Large intestine (tissue), 3 donors: ENCODE data around the gene TMEM31. TPM values are rescaled to one million over a fixed set of nuclear protein-coding genes. Genes with fewer than 3 reads are reported as not detected.
A peak's percentile ranks its signal among the peaks of the same experiment; 100 is the strongest.

Experiments used
- DNase-seq, 2 donors: peaks; one replicate each; pipeline versions ENCODE4 v3.0.0 to v3.0.0-alpha.2; 2013
- H3K27ac ChIP-seq: one replicate; pipeline ENCODE4 v1.5.1; 2013; ENCODE audit warnings: low read length
- H3K27me3 ChIP-seq: 2 replicates; pipeline ENCODE4 v1.6.1; 2013; ENCODE audit warnings: low read length; ENCODE audit not compliant: control insufficient read depth, insufficient read depth
- H3K36me3 ChIP-seq: 2 replicates; pipeline ENCODE4 v1.6.1; 2013; ENCODE audit warnings: low read length; ENCODE audit not compliant: control insufficient read depth, insufficient read depth
- H3K4me1 ChIP-seq: one replicate; pipeline ENCODE4 v1.6.1; 2013; ENCODE audit warnings: low read length; ENCODE audit not compliant: control insufficient read depth, insufficient read depth
- H3K4me3 ChIP-seq: one replicate; pipeline ENCODE4 v1.5.1; 2013; ENCODE audit warnings: low read length
- H3K9me3 ChIP-seq: one replicate; pipeline ENCODE4 v1.6.1; 2013; ENCODE audit warnings: mild to moderate bottlenecking, low read depth, low read length, moderate library complexity; ENCODE audit not compliant: control insufficient read depth
- WGBS: methylation state at CpG from one replicate; pipeline ENCODE4 v1.1.5; 2013; ENCODE audit warnings: low lambda C conversion rate; ENCODE audit not compliant: insufficient coverage; 5-methylcytosine and 5-hydroxymethylcytosine counted together
- polyA plus RNA-seq: library from polyadenylated mRNA; unstranded; fragments of 120-200 nt; gene quantifications from one replicate; pipeline ENCODE4 v1.2.1, GENCODE V29; 2013

TMEM31 gene
- polyA plus RNA-seq, 1 donor: 0.43 TPM

- Histone ChIP-seq H3K27me3 (no peaks in the 10 kb centered on the region), H3K9me3 (no peaks in the 10 kb centered on the region), H3K27ac (no peak overlapping the region), H3K4me3 (no peak overlapping the region), H3K4me1 (no peaks in the 10 kb centered on the region), H3K36me3 (no peaks in the 10 kb centered on the region)
- DNase-seq: no peak
- WGBS: no CpG with 5 or more reads among the region's 3 CpGs
Measured at GRCh38 chrX:103722505-103722904, 11.8 kb downstream of the TMEM31 start.

DNA sequence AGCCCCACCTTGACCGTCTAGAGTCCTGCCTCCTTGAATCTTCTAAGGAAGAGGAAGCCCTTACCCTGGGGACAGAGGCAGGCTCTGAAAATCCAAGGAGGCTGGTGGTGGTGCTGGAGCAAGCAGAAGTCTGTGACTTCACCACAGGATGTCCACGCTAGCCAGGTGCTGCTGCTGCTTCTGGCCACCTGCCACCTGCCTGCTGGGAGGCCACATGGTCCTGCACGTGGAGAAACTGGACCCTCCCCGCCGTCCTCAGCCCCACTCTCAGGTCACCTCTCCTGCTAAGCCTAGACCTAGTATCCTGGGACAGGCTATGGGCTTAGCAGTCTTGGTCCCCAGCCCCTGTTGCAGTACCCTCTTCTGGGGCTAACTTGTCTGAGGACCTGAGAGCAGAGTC is 15.8 kb downstream of the TMEM31 start:
- Histone ChIP-seq H3K36me3 (no peaks in the 10 kb centered on the region), H3K27me3 (no peaks in the 10 kb centered on the region), H3K27ac (no peak overlapping the region), H3K4me1 (no peaks in the 10 kb centered on the region), H3K9me3 (no peaks in the 10 kb centered on the region), H3K4me3 (no peak overlapping the region)
- no CpG with 5 or more reads among the region's 5 CpGs for WGBS
- no peak for DNase-seq

GRCh38 chrX:103727115-103727514 is 16.4 kb downstream of the TMEM31 start:
- Histone ChIP-seq H3K27ac (no peak overlapping the region), H3K36me3 (no peaks in the 10 kb centered on the region), H3K4me1 (no peaks in the 10 kb centered on the region), H3K27me3 (no peaks in the 10 kb centered on the region), H3K4me3 (no peak overlapping the region), H3K9me3 (no peaks in the 10 kb centered on the region)
- WGBS: no CpG with 5 or more reads among the region's 4 CpGs
- no peak for DNase-seq

DNA sequence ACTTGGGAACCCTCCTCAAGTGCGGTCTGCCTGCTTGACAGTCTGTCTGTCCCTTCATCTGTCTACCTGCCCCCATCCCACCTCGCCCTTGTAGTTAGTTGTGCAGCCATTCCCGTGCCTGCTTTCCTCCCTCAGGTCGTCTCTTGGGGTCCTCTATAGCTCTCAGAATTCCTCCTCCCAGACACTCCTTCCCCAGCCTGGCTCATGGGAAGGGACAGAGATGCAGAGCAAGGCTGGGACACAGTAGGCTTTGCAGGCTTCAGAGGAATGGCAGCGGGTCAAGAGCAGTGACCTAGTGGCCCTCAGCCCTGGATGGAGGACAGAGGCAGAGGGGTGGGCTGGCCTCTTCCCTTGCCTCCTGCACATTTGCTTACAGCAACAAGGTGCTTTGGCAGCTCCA is 18.3 kb downstream of the TMEM31 start:
- Histone ChIP-seq H3K27me3 (peaks cover 4% of the 10 kb centered on the region), H3K4me1 (no peaks in the 10 kb centered on the region), H3K9me3 (no peaks in the 10 kb centered on the region), H3K4me3 (no peak overlapping the region), H3K36me3 (no peaks in the 10 kb centered on the region), H3K27ac (no peak overlapping the region)
- WGBS: no CpG with 5 or more reads among the region's 5 CpGs
- no peak for DNase-seq

DNA sequence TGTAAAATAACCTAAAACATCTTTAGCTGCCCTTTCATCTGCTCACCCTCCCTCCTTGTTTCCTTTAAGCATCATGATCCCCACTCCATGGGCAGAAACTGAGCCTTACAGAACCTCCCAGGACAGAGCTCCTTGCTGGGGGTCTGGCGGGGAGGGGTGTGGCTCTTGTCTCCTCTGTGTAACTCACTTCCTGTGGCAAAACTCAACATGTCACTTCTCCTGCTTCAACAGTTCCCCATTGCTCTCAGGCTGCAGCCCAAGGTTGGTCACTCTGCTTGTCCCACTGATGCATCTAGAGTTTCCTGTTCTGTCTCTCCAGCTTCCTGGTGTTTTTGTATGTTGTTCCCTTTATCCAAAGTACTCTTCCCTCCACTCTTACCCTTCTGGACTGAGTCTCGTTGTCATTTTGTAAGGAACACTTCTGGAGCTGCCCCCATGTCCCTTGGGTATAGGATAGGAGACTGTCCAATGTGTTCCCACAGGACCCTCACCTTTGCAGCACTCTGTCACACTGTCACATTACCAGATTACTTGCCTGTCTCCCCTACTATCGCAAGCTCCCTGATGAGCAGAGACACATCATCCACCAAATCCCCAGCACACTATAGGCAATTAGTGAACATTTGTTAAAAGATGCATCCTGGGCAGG is 19.6 kb downstream of the TMEM31 start:
- Histone ChIP-seq H3K4me3 (no peak overlapping the region), H3K4me1 (no peaks in the 10 kb centered on the region), H3K27ac (no peak overlapping the region), H3K27me3 (peaks cover 4% of the 10 kb centered on the region), H3K9me3 (no peaks in the 10 kb centered on the region), H3K36me3 (no peaks in the 10 kb centered on the region)
- no peak for DNase-seq
- no CpG with 5 or more reads among the region's 3 CpGs for whole genome bisulfite sequencing

DNA sequence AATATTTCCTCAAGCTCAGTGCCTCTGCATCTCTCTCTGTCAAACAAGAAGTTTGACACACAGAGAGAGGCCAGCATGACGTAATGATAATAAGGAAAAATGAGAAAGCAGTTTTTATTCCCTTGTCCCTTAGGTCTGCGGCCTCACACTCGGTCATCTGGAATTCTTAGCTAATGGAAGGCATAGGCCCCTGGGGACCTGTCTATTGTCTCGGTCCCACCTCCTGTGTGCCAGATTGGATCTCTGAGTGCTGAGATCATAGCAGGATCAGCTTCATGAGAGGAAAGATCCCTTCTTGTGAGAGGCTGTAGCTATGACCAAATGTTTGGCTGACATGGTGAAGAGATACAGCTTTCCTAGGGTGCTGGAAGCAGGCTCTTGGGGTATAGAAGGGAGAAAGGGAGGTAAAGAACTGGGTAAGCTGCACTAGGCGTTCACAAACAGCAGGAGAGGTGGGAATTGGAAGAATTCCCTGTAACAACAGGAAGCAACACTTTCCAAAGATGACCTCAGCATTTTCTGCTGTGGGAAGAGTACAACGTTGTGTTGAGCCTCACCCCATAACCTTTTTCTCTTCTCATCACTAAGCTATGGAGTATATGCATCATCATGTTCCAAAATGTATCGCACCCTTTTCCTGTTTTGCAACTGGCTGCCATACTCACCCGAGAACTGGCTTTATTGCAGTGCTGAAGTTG is 20.2 kb downstream of the TMEM31 start:
- WGBS: no CpG with 5 or more reads among the region's 8 CpGs
- no peaks in the 10 kb centered on the region for H3K36me3 ChIP-seq
- no peaks in the 10 kb centered on the region for H3K9me3 ChIP-seq
- no peak overlapping the region for H3K27ac ChIP-seq
- H3K4me3 ChIP-seq: no peak overlapping the region
- peak in 1 of 2 donors; percentile 8 for DNase-seq
- H3K4me1 ChIP-seq: no peaks in the 10 kb centered on the region
- H3K27me3 ChIP-seq: peaks cover 4% of the 10 kb centered on the region

GRCh38 chrX:103733017-103733416 is 22.3 kb downstream of the TMEM31 start:
- DNase-seq: no peak
- Histone ChIP-seq H3K9me3 (no peaks in the 10 kb centered on the region), H3K4me1 (no peaks in the 10 kb centered on the region), H3K27me3 (peaks cover 4% of the 10 kb centered on the region), H3K36me3 (no peaks in the 10 kb centered on the region), H3K27ac (no peak overlapping the region), H3K4me3 (no peak overlapping the region)
- no CpG with 5 or more reads among the region's 1 CpG for WGBS

GRCh38 chrX:103734125-103734760 is 23.5 kb downstream of the TMEM31 start:
- H3K27me3 ChIP-seq: peaks cover 4% of the 10 kb centered on the region
- H3K27ac ChIP-seq: no peak overlapping the region
- no peaks in the 10 kb centered on the region for H3K9me3 ChIP-seq
- WGBS: 17% methylated on average over 1 of the region's 4 CpGs
- no peaks in the 10 kb centered on the region for H3K36me3 ChIP-seq
- DNase-seq: no peak
- no peak overlapping the region for H3K4me3 ChIP-seq
- no peaks in the 10 kb centered on the region for H3K4me1 ChIP-seq

DNA sequence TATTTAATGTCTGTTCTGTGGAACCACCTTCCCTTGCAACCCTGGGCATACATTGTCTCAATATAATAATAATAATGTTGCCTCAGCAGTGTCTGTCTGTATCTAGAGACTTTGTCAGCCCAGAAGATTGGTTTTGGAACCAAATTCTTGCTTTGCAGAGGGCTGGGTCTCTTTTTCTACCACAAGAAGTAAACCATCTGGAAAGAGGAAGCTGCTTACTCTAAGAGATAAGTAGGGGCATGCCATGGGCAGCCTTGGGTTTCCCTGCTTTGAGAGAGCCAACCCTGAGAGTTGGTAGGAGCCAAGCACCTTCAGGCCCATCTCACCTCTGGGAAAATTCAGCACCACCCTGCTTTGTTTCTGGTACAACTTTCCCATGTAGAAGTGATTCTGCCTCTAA is 27.0 kb downstream of the TMEM31 start:
- Histone ChIP-seq H3K36me3 (no peaks in the 10 kb centered on the region), H3K27me3 (peaks cover 4% of the 10 kb centered on the region), H3K4me1 (no peaks in the 10 kb centered on the region), H3K9me3 (no peaks in the 10 kb centered on the region), H3K27ac (no peak overlapping the region), H3K4me3 (no peak overlapping the region)
- DNase-seq: no peak

DNA sequence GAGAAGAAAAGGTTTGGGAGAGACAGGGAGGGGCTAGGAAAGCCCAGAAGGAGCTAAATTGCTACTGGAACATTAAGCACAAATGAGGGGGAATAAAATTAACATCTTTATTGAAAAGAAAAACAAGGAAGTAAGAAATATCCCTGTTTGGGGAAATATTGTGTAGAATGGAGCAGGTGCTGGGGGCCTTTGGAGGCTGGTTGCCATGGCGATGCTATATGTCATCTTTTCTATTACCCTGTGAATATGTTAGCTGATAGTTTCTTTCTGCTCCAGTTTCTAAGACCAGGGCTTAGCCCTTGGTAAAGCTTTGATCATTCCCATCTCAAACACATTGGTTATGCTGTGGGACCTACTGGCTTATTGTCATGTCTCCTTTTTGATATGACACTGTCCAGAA is 28.7 kb downstream of the TMEM31 start:
- H3K27ac ChIP-seq: no peak overlapping the region
- no peak for DNase-seq

More for the DNA sequence above, 28.7 kb downstream of the TMEM31 start:
- Histone ChIP-seq H3K36me3 (no peaks in the 10 kb centered on the region), H3K4me3 (no peak overlapping the region), H3K9me3 (no peaks in the 10 kb centered on the region), H3K4me1 (no peaks in the 10 kb centered on the region), H3K27me3 (no peaks in the 10 kb centered on the region)
- WGBS: no CpG with 5 or more reads among the region's 1 CpG
